Measurements from ENCODE around the gene DBX2.
"Not testable (repeated sequence)": the region's sequence is repeated elsewhere in the genome, so short reads cannot be mapped to it uniquely, and the experiment has no call there.

The DBX2 gene

GRCh38 chr12:45014396-45014795, 36.5 kb downstream of the DBX2 start:
- no peak overlapping the region for H3K4me3 ChIP-seq (replicated peaks; ENCODE audit: low read depth, low read length)
- DNase-seq (ENCODE audit: extremely low read depth, low read depth) = no peak
- TF ChIP-seq CTCF (IDR thresholded peaks at IDR 0.05; ENCODE audit: low read depth, low read length, missing control alignments) = no peak

DNA sequence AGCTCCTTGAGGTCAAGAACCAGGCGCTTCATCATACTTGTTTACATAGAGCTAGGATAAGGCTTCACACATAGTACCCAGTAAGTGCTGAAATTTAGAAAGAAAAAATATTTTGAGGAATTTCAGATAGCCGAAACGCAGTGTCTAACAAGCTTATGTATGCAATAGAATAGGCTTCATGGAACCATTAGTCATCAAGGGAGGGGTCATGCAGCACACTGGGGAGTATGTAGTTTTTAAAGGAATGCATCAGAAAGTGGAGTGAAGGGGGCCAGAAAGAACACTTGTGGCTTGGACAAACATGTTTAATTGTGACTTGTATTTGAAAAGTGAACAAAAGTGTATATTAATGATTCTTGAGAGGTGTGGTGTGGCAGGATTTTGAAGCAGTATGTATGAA, 38.1 kb downstream of the DBX2 start:
- no peak for DNase-seq (ENCODE audit: extremely low read depth, low read depth)
- no peak overlapping the region for H3K4me3 ChIP-seq (replicated peaks; ENCODE audit: low read depth, low read length)
- no peak for TF ChIP-seq CTCF (IDR thresholded peaks at IDR 0.05; ENCODE audit: low read depth, low read length, missing control alignments)

GRCh38 chr12:45010059-45010458, 40.8 kb downstream of the DBX2 start:
- DNase-seq (ENCODE audit: extremely low read depth, low read depth) = peak; percentile 87
- no peak for TF ChIP-seq CTCF (IDR thresholded peaks at IDR 0.05; ENCODE audit: low read depth, low read length, missing control alignments)
- no peak overlapping the region for H3K4me3 ChIP-seq (replicated peaks; ENCODE audit: low read depth, low read length)

- DNase-seq (ENCODE audit: extremely low read depth, low read depth) = peak; percentile 20
- no peak for TF ChIP-seq CTCF (IDR thresholded peaks at IDR 0.05; ENCODE audit: low read depth, low read length, missing control alignments)
- no peak overlapping the region for H3K4me3 ChIP-seq (replicated peaks; ENCODE audit: low read depth, low read length)
These were observed 42.7 kb downstream of the DBX2 start for GRCh38 chr12:45008211-45008610.

GRCh38 chr12:44999355-44999754, 51.5 kb downstream of the DBX2 start:
- TF ChIP-seq CTCF (IDR thresholded peaks at IDR 0.05; ENCODE audit: low read depth, low read length, missing control alignments) = no peak
- no peak overlapping the region for H3K4me3 ChIP-seq (replicated peaks; ENCODE audit: low read depth, low read length)
- no peak for DNase-seq (ENCODE audit: extremely low read depth, low read depth)

DNA sequence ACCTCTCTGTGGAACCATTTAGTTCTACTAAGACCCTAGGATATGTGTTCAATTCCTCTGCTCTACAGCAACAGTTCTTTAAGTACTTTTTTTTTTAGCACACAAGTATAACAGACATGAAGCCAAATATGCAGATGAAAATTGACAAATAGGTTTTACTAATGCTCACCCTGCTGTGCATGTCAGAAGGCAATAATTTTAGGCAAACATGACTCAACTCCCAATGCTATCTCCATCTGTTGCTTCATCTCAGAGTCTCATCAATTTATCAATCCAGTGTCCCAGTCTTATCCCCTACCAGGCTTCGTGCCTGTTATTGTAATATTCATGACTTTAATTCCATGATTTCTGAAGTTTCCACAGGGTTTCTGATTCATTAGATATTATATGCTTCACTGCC, 57.7 kb downstream of the DBX2 start:
- DNase-seq (ENCODE audit: extremely low read depth, low read depth) = no peak
- no peak for TF ChIP-seq CTCF (IDR thresholded peaks at IDR 0.05; ENCODE audit: low read depth, low read length, missing control alignments)
- no peak overlapping the region for H3K4me3 ChIP-seq (replicated peaks; ENCODE audit: low read depth, low read length)

GRCh38 chr12:44984863-44985262, 66.0 kb downstream of the DBX2 start:
- not testable (repeated sequence) for H3K4me3 ChIP-seq (replicated peaks; ENCODE audit: low read depth, low read length); DNase-seq (ENCODE audit: extremely low read depth, low read depth)
